K562 (cell line): Measurements from ENCODE around the gene PRDM16. TPM values are rescaled to one million over a fixed set of nuclear protein-coding genes. Genes with fewer than 3 reads are reported as not detected.

Experiments
- ATAC-seq: fragments of 200-7000 bp; cut with Tn5 transposase; 3 replicates; pipeline ENCODE4 v1.9.1; 2020; ENCODE audit warnings: moderate library complexity
- BruUV-seq: library from RNA; stranded (reverse); fragments of 400-500 nt; replicated peaks from 2 replicates; lab custom pipeline; 2021; lab: Mats Ljungman, UMichigan
- CTCF ChIA-PET: fragments of 300-600 bp; formaldehyde crosslinking; extraction: SDS; loops from one replicate; lab custom pipeline; 2021; ENCODE audit warnings: low intra/inter-chr PET ratio; lab: Yijun Ruan, JAX
- POLR2A ChIA-PET: fragments of 300-600, 350-650 bp; sonication (Branson Sonifier 250); formaldehyde crosslinking; extraction: SDS; loops from one replicate; lab custom pipeline; 2021; ENCODE audit warnings: antibody characterized with exemption, inconsistent platforms; lab: Yijun Ruan, JAX
- DNase-seq, 4 experiments: peaks; one replicate each; pipeline versions ENCODE4 v3.0.0 to v3.0.0-alpha.2; 2011 to 2018; ENCODE audit warnings: low spot score in 3 of 4, mixed read lengths in 3 of 4; ENCODE audit errors: extremely low read depth in 1 of 4
- FAIRE-seq: peaks from 2 replicates; lab custom pipeline; 2011; peaks lifted over from hg19 to GRCh38; lab: Jason Lieb, UNC
- H2AFZ ChIP-seq: 2 replicates; pipeline ENCODE4 v1.6.0; 2011; ENCODE audit warnings: low read depth, low read length, control low read depth, inconsistent platforms
- H3K27ac ChIP-seq: fragments of 200-600 bp; 3 replicates; pipeline ENCODE4 v1.8.0; 2011; ENCODE audit warnings: low read depth, mild to moderate bottlenecking, control low read depth, inconsistent platforms, low read length, moderate library complexity, mixed read lengths; ENCODE audit errors: extremely low read depth
- H3K27me3 ChIP-seq, 2 experiments: fragments of 300-600 bp in 1 of 2; 2 replicates in 1 of 2; 3 replicates in 1 of 2; pipeline versions ENCODE4 v1.6.0 to v1.8.0; 2011; ENCODE audit warnings: inconsistent platforms in 2 of 2, low read length in 2 of 2, mild to moderate bottlenecking in 1 of 2, mixed read lengths in 1 of 2, moderate library complexity in 1 of 2; ENCODE audit not compliant: control insufficient read depth in 2 of 2, insufficient read depth in 2 of 2
- H3K36me3 ChIP-seq: fragments of 300-600 bp; 3 replicates; pipeline ENCODE4 v1.8.0; 2011; ENCODE audit warnings: mild to moderate bottlenecking, low read length, inconsistent platforms; ENCODE audit not compliant: control insufficient read depth, insufficient read depth
- H3K4me1 ChIP-seq, 2 experiments: fragments of 200-600 bp in 1 of 2; replicated peaks in 1 of 2; 2 replicates in 1 of 2; 3 replicates in 1 of 2; pipeline versions ENCODE4 v1.5.1 to v1.8.0; 2011; ENCODE audit warnings: inconsistent platforms in 2 of 2, low read length in 2 of 2, mild to moderate bottlenecking in 1 of 2, mixed read lengths in 1 of 2, moderate library complexity in 1 of 2; ENCODE audit not compliant: control insufficient read depth in 2 of 2, insufficient read depth in 2 of 2
- H3K4me2 ChIP-seq: 2 replicates; pipeline ENCODE4 v1.6.1; 2011; ENCODE audit warnings: low read length, control low read depth, inconsistent platforms, mixed read lengths; ENCODE audit not compliant: insufficient read depth
- H3K4me3 ChIP-seq: fragments of 200-600 bp; sonication (generic), shearing (Covaris generic); 2 replicates; pipeline ENCODE4 v1.5.1; 2016; ENCODE audit warnings: control low read depth, inconsistent platforms
- H3K79me2 ChIP-seq: fragments of 200-600 bp; 3 replicates; pipeline ENCODE4 v1.8.0; 2011; ENCODE audit warnings: low read length, inconsistent platforms; ENCODE audit not compliant: control insufficient read depth, insufficient read depth
- H3K9ac ChIP-seq, 2 experiments: 2 replicates each; pipeline versions ENCODE4 v1.6.0 to v1.6.1; 2011; ENCODE audit warnings: low read depth in 2 of 2, low read length in 2 of 2, control low read depth in 1 of 2, inconsistent platforms in 1 of 2, mild to moderate bottlenecking in 1 of 2, mixed read lengths in 1 of 2; ENCODE audit not compliant: insufficient read depth in 1 of 2
- H3K9me1 ChIP-seq: one replicate; pipeline ENCODE4 v1.6.0; 2011; ENCODE audit warnings: inconsistent platforms, mild to moderate bottlenecking, low read length, moderate library complexity; ENCODE audit not compliant: control insufficient read depth, insufficient read depth
- H3K9me3 ChIP-seq: replicated peaks from 2 replicates; pipeline ENCODE4 v1.5.1; 2011; ENCODE audit warnings: low read depth, low read length, inconsistent platforms; ENCODE audit not compliant: control insufficient read depth, insufficient read depth
- H4K20me1 ChIP-seq: replicated peaks from 2 replicates; pipeline ENCODE4 v1.6.1; 2011; ENCODE audit warnings: low read length, inconsistent platforms, mixed read lengths; ENCODE audit not compliant: control insufficient read depth, insufficient read depth
- DPF2 ChIP-seq: fragments of 450-650 bp; IDR thresholded peaks from 2 replicates; pipeline ENCODE4 v1.6.1; 2016
- EHMT2 ChIP-seq: fragments of 450-650 bp; IDR thresholded peaks from 2 replicates; pipeline ENCODE4 v1.6.1; 2018; ENCODE audit warnings: antibody characterized with exemption
- FOXA3 ChIP-seq, 2 experiments: fragments of 450-650 bp in 1 of 2; sonication (generic) in 1 of 2; formaldehyde crosslinking; IDR thresholded peaks in 1 of 2; conservative IDR thresholded peaks in 1 of 2; 2 replicates each; pipeline versions ENCODE4 v1.4.0 to v1.8.0; 2020 to 2022; ENCODE audit warnings: mild to moderate bottlenecking in 2 of 2, missing genetic modification reagents in 1 of 2
- GATAD2A ChIP-seq: fragments of 450-650 bp; IDR thresholded peaks from 2 replicates; pipeline ENCODE4 v1.6.1; 2017
- HES1 ChIP-seq: fragments of 450-650 bp; IDR thresholded peaks from 2 replicates; pipeline ENCODE4 v1.6.1; 2016; ENCODE audit warnings: low read depth, mild to moderate bottlenecking, moderate library complexity
- SFPQ ChIP-seq: fragments of 200-400 bp; formaldehyde crosslinking; IDR thresholded peaks from 2 replicates; pipeline ENCODE4 v1.6.1; 2017; ENCODE audit warnings: mild to moderate bottlenecking, low read depth, low read length, moderate library complexity
- SP1 ChIP-seq: sonication (generic); formaldehyde crosslinking; IDR thresholded peaks from 2 replicates; pipeline ENCODE4 v1.8.1; 2022; ENCODE audit warnings: mild to moderate bottlenecking, missing genetic modification reagents
- ZNF407 ChIP-seq: fragments of 450-650 bp; IDR thresholded peaks from 2 replicates; pipeline ENCODE4 v1.6.1; 2016; ENCODE audit warnings: low read depth
- WGBS: fragments of 100-300 bp; shearing (Covaris generic); methylation state at CpG from one replicate; pipeline ENCODE4 v1.1.6; 2016; ENCODE audit warnings: low coverage, mixed read lengths; ENCODE audit not compliant: insufficient coverage; ENCODE audit errors: missing lambda C conversion rate; 5-methylcytosine and 5-hydroxymethylcytosine counted together
- in situ Hi-C: fragments of 300-500 bp; cut with MboI; formaldehyde crosslinking; loops from 4 replicates; pipeline ENCODE4 v1.15.0; 2018; ENCODE audit warnings: inconsistent platforms, mixed read lengths
- intact Hi-C: fragments of 100-400 bp; cut with micrococcal nuclease; formaldehyde crosslinking; loops from 2 replicates; pipeline ENCODE4 v1.14.2; 2022
- polyA plus RNA-seq, 8 experiments: library from polyadenylated mRNA; depleted of rRNA in 4 of 8; stranded (reverse) in 5 of 8; unstranded in 3 of 8; fragments of >200 nt; fragmentation: Nextera tagmentation in 2 of 8; fragmentation: Illumina TruSeq in 1 of 8; extraction: Ambion mirVana in 2 of 8; extraction: Trizol in 1 of 8; gene quantifications; 2 replicates each; pipeline versions ENCODE4 v1.2.1 to v1.2.3, GENCODE V29; 2011 to 2014; ENCODE audit warnings: inconsistent platforms in 1 of 8, missing spikeins in 1 of 8
- total RNA-seq, 7 experiments: library from RNA; depleted of rRNA in 6 of 7; stranded (reverse); fragments of >200 nt in 6 of 7; fragmentation: Illumina TruSeq in 2 of 7; extraction: Trizol in 2 of 7; gene quantifications; 2 replicates each; pipeline versions ENCODE4 v1.2.1 to v1.2.3, GENCODE V29; 2011 to 2021; ENCODE audit warnings: low replicate concordance in 1 of 7

The PRDM16 gene
- total and polyA plus RNA-seq, 9 of the 15 experiments (the other 6 are each of a cell fraction or from before 2014, with no cell fraction given) = 0.10 to 0.27 TPM; not detected in 7

- no peak overlapping the region for H3K9ac ChIP-seq
- H3K36me3 ChIP-seq = no peaks in the 10 kb centered on the region
- intact Hi-C loops (no loop called here), in situ Hi-C loops (no loop called here)
- 0% methylated on average over 6 of the region's 6 CpGs for WGBS
- H2AFZ ChIP-seq = no peak overlapping the region
- DNase-seq (no peak), FAIRE-seq (no peak), ATAC-seq (no peak)
- no peak overlapping the region for H3K4me2 ChIP-seq
- no peaks in the 10 kb centered on the region for H3K79me2 ChIP-seq
- CTCF ChIA-PET = no interaction called here
- H3K27me3 ChIP-seq = peaks cover 26 to 90% of the 10 kb centered on the region in 2 experiments
- POLR2A ChIA-PET = interaction anchor here (0.6 kb wide), 1 partner anchor 13 kb away, joined by 3 read pairs; no protein-coding TSS in a partner anchor
- no peaks in the 10 kb centered on the region for H3K9me3 ChIP-seq
- H3K9me1 ChIP-seq = peaks cover 2% of the 10 kb centered on the region
- H3K4me3 ChIP-seq = no peak overlapping the region
- H3K27ac ChIP-seq = no peak overlapping the region
- H3K4me1 ChIP-seq = no peaks in the 10 kb centered on the region; a peak in 1 of 5 replicates
- H4K20me1 ChIP-seq = peaks cover 9% of the 10 kb centered on the region; the same call in 1 of the 2 replicates
- no TSS peak for BruUV-seq
- TF ChIP-seq FOXA3 (CRISPR knock-in tag; conservative IDR thresholded peaks at IDR 0.05 in 1 of 2, IDR thresholded peaks at IDR 0.05 in 1 of 2) = no peak
- no peak for TF ChIP-seq EHMT2
- TF ChIP-seq GATAD2A = no peak
- no peak for TF ChIP-seq SP1 (CRISPR knock-in tag)
- TF ChIP-seq SFPQ = no peak
- TF ChIP-seq HES1 = no peak
- TF ChIP-seq ZNF407 = no peak
- TF ChIP-seq DPF2 = no peak
- TF ChIP-seq, all 486 proteins: peak for 0
Measured at GRCh38 chr1:3192361-3192760, 123.4 kb downstream of the PRDM16 start.
